Activated CD8-positive, alpha-beta T cell treated with anti-CD3 and anti-CD28 coated beads for 36 hours (primary cell): ENCODE measurements around the gene FIBIN. TPM values are rescaled to one million over a fixed set of nuclear protein-coding genes. Genes with fewer than 3 reads are reported as not detected.
"Not testable (repeated sequence)": the region's sequence is repeated elsewhere in the genome, so short reads cannot be mapped to it uniquely, and the experiment has no call there.

Experiments
- ATAC-seq: fragments of 200-7000 bp; cut with Tn5 transposase; one replicate; pipeline ENCODE4 v1.10.0; 2021; ENCODE audit warnings: mild to moderate bottlenecking, moderate library complexity
- CTCF ChIA-PET: fragments of 350-600 bp; sonication (Branson Sonifier 250); formaldehyde crosslinking; loops from one replicate; lab custom pipeline; 2021; ENCODE audit warnings: antibody characterized with exemption; lab: Charles Lee
- POLR2A ChIA-PET: fragments of 350-600 bp; sonication (Branson Sonifier 250); formaldehyde crosslinking; loops from one replicate; lab custom pipeline; 2021; ENCODE audit warnings: antibody characterized with exemption; lab: Charles Lee
- DNase-seq: peaks from one replicate; pipeline ENCODE4 v3.0.0-alpha.2; 2020
- H3K27ac Mint-ChIP-seq: one replicate; pipeline ENCODE4 v1.8.0; 2021; ENCODE audit warnings: mild to moderate bottlenecking, mixed read lengths
- H3K27me3 Mint-ChIP-seq: one replicate; pipeline ENCODE4 v1.8.0; 2021; ENCODE audit warnings: mixed read lengths
- H3K36me3 Mint-ChIP-seq: one replicate; pipeline ENCODE4 v1.8.0; 2021; ENCODE audit warnings: low read depth, mixed read lengths
- H3K4me1 Mint-ChIP-seq: one replicate; pipeline ENCODE4 v1.8.0; 2021; ENCODE audit warnings: low read depth, mixed read lengths
- H3K4me3 Mint-ChIP-seq: one replicate; pipeline ENCODE4 v1.8.0; 2021; ENCODE audit warnings: mild to moderate bottlenecking, moderate library complexity, mixed read lengths
- H3K9me3 Mint-ChIP-seq: one replicate; pipeline ENCODE4 v1.8.0; 2021; ENCODE audit warnings: mixed read lengths
- CTCF ChIP-seq: fragments of 200-600 bp; IDR thresholded peaks from one replicate; pipeline ENCODE4 v1.8.0; 2022; ENCODE audit warnings: antibody characterized with exemption, mild to moderate bottlenecking
- intact Hi-C: fragments of 100-400 bp; cut with micrococcal nuclease; formaldehyde crosslinking; loops from one replicate; pipeline ENCODE4 v1.10.0; 2022
- total RNA-seq, 2 experiments: library from RNA; stranded (reverse); gene quantifications; one replicate each; pipeline ENCODE4 v1.2.3, GENCODE V29; 2021

The FIBIN gene
- total RNA-seq, 2 experiments from 2014 or later = not detected

- Mint-ChIP-seq H3K27ac (no peak overlapping the region), H3K9me3 (no peaks in the 10 kb centered on the region), H3K4me1 (no peaks in the 10 kb centered on the region), H3K36me3 (no peaks in the 10 kb centered on the region), H3K27me3 (no peaks in the 10 kb centered on the region), H3K4me3 (no peak overlapping the region)
- DNase-seq (no peak), ATAC-seq (no peak)
- CTCF ChIA-PET = no interaction called here
- TF ChIP-seq CTCF = no peak
- POLR2A ChIA-PET = no interaction called here
- intact Hi-C loops = no loop called here
Measured at GRCh38 chr11:26964339-26964738, 29.6 kb upstream of the FIBIN start.

GRCh38 chr11:26964847-26965485 is 28.9 kb upstream of the FIBIN start:
- H3K27ac Mint-ChIP-seq, H3K9me3 Mint-ChIP-seq, H3K36me3 Mint-ChIP-seq, POLR2A ChIA-PET, CTCF ChIA-PET, ATAC-seq, intact Hi-C loops, H3K4me1 Mint-ChIP-seq, H3K27me3 Mint-ChIP-seq, DNase-seq, H3K4me3 Mint-ChIP-seq: not testable (repeated sequence)

GRCh38 chr11:26971961-26972360 is 22.0 kb upstream of the FIBIN start:
- ChIA-PET CTCF (no interaction called here), POLR2A (no interaction called here)
- H3K27ac Mint-ChIP-seq = no peak overlapping the region
- TF ChIP-seq CTCF = no peak
- no peaks in the 10 kb centered on the region for H3K36me3 Mint-ChIP-seq
- no peak overlapping the region for H3K4me3 Mint-ChIP-seq
- no peaks in the 10 kb centered on the region for H3K4me1 Mint-ChIP-seq
- no peaks in the 10 kb centered on the region for H3K9me3 Mint-ChIP-seq
- intact Hi-C loops = no loop called here
- H3K27me3 Mint-ChIP-seq = no peaks in the 10 kb centered on the region
- ATAC-seq (no peak), DNase-seq (no peak)

- Mint-ChIP-seq H3K4me3 (no peak overlapping the region), H3K36me3 (no peaks in the 10 kb centered on the region), H3K27me3 (no peaks in the 10 kb centered on the region), H3K4me1 (no peaks in the 10 kb centered on the region), H3K9me3 (peaks cover 6% of the 10 kb centered on the region), H3K27ac (no peak overlapping the region)
- ATAC-seq (no peak), DNase-seq (no peak)
- ChIA-PET CTCF (no interaction called here), POLR2A (no interaction called here)
- TF ChIP-seq CTCF = no peak
- intact Hi-C loops = no loop called here
Measured at GRCh38 chr11:26974069-26974783, 19.7 kb upstream of the FIBIN start.

GRCh38 chr11:26974996-26975395 is 18.9 kb upstream of the FIBIN start:
- no peak for ATAC-seq
- no peaks in the 10 kb centered on the region for H3K36me3 Mint-ChIP-seq
- H3K9me3 Mint-ChIP-seq = peaks cover 9% of the 10 kb centered on the region
- H3K4me3 Mint-ChIP-seq = no peak overlapping the region
- POLR2A ChIA-PET = no interaction called here
- no peak for DNase-seq
- intact Hi-C loops = no loop called here
- no peaks in the 10 kb centered on the region for H3K27me3 Mint-ChIP-seq
- H3K4me1 Mint-ChIP-seq = no peaks in the 10 kb centered on the region
- CTCF ChIA-PET = no interaction called here
- TF ChIP-seq CTCF = no peak
- H3K27ac Mint-ChIP-seq = no peak overlapping the region
